HG03066 (cell line): ENCODE results near the gene PLCL2.

ENCODE experiments used
- ATAC-seq: cut with Tn5 transposase; IDR thresholded peaks from one replicate; pipeline ENCODE4 v1.9.1; 2021; ENCODE audit warnings: low read depth; ENCODE audit not compliant: unreplicated experiment

PLCL2 gene

DNA sequence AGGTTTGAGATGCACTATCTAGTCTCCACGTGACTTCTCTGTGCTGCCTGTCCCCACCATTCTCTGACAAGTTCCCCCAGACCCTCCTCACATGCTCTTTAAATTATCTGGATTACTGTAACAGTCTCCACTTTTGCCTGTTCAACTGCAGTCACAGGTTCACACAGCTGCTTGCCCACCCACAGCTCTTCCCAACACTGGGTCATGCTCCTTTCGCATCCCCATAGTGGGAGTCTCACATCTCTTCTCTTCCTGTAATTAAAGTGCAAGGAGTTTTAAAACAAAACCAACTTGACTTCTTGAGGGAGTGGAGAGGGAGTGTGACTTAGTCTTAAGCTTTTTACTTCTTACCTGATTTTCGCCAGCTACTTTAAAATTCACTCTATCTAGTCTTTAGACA, 178.8 kb downstream of the PLCL2 start:
- ATAC-seq, result no peak

DNA sequence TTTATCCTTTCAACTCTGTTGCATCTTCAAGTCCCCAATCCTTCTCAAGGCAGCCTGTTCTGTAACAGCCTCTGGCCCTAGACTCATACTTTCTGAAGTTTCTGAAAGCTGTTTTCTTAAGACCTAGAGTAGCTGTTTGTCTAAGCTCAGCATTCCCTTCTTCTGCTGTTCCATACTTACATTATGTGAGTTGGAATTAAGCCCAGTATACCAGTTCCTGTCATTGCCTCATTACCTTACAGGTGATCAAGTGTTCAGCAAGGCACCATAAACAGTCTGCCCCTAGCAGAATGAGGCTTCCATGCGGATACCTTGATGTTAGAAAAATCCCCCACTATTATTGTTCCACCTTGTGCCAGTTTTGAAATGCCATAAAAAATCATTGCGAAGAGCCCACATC, 180.6 kb downstream of the PLCL2 start:
- ATAC-seq, result no peak

DNA sequence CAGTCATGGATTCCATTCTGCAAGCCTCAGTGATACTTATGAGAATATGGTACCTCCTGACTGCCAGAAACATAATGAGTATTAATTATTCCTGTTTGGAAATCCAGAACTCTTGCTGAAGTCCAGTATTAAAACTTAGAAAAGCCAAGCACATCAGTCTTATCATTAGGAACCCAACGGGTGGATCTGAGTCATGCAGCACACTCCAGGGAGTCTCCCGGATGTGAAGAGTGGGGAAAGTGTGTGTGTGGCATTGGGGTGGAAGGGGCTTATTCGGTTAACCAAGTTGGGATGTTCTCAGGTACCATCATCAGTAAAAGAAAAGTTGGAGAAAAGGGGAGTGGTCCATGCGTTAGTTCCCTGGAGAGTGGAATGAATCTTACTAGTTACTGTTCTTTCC, 181.1 kb downstream of the PLCL2 start:
- no peak for ATAC-seq

DNA sequence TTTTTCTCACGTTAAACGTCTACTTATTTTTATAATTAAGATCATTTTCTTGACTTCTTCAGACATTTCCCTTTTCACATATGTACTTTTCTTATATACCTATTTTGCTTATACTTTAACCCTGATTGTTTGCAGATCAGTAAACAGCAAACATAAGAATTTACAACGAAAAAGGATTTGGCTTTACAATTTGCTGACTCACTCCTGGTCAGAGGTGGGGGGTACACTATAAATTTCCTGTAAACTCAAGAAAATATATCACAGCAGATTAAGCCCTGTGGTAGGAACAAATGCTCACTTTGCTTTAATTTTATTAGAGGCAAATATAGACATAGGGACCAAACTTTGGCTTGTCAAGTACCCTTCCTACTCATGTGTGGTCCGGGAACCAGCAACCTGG, 185.0 kb downstream of the PLCL2 start:
- ATAC-seq, result no peak

DNA sequence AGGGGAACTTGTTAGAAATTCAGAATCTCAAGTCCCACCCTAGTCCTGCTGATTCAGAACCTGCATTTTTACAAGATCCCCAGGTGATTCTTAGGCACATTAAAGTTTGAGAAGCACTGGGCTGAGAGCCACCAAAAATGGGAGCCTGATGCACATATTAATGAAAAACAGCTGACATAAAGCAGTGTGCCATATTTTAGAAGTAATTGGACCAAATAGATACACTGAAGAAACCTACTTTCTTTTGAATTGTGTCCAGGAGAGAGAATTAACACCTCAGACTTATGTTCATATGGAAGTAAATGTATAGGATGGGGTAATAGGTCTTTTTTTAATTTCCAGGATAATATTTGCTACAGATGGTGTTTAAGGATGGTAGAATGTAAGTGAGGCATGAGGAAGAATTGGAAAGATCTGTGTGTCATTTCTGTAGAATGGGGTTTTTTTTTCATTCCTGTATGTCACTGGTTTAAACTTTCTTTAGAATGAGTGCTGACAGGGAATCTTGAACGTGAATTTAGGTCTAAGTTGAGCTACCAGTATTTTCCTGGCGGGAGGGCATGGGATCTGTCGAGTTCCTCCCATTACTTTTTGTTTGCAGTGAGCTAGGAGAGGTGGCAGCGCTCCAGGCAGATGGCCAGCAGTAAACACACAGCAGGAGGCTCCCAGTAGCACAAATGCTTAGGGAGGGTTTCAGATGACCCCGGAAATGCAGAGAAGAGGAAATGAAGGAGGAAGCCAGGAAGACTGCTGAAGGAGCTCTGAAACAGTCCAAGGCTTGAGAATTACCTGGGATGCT, 185.6 kb downstream of the PLCL2 start:
- ATAC-seq, result no peak

DNA sequence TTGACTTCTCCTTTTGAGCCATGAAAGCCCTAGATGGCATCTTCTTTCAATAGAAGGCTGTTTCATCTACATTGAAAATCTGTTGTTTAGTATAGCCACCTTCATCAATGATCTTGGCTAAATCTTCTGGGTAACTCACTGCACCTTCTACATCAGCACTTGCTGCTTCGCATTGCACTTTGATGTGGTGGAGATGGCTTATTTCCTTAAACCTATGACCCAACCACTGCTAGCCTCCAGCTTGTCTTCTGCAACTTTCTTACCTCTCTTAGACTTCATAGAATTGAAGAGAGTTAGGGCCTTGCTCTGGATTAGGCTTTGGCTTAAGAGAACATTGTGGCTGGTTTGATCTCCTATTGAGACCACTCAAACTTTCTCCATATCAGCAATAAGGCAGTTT, 189.8 kb downstream of the PLCL2 start:
- no peak for ATAC-seq

DNA sequence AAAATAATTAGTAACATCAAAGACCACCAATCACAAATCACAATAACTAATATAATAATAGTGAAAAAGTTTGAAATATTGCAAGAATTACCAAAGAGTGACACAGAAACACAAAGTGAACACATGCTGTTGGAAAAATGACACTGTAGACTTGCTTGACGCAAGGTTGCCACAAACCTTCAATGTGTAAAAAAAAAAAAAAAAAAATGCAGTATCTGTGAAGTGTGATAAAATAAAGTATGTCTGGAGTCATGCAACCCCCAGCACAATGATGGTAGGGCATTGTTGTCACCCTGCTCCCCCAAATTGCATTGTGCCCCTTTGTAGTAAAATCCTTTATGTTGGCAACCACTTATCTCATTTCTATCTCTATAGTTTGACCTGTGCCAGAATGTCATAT, 190.6 kb downstream of the PLCL2 start:
- ATAC-seq, result no peak

DNA sequence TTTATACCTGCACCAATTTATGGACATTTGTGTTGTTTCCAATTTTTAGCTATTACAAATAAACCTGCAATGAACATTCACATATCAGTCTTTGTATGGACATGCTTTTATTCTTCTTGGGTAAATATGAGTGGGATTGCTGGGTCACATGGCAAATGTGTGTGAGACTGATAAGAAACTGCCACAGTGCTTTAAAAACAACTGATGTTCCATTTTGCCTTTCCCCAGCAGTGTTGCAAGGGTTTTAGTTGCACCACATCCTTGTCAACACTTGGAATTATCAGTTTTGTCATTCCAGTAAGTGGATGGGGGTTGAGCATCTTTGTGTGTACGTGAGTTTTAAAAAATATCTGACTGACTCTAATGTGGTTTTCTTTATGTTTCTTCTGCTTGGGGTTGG, 191.2 kb downstream of the PLCL2 start:
- ATAC-seq, result no peak

DNA sequence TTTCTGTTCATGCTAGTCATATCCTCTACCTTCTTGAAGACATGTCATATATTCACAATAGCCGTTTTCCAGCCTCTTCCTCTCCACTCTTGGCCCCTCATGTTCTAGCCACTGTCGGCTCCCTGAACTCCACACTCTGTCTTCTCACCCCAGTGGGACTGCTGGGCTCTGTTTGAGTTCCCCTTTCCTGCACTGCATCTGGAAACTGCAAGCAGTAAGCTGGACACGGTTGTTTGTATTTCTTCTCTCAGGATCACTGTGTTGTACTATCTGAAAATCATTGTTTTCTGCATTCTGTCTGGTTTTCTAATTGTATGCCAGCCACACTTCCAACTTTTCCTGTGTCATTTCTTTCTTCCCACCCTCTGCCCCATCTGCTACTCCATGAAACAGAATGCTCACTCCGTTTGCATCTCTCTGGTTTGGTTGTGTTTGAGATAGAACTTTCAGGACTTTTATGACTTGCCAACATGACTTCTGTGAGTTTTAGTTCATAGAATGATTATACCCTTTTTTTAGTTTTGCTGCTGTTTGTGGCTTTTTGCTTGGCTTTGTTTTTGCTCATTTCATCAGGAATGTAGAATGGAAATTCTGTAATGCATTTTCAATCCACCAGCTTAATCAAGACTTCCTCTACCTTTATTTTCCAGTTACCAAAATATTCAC, 192.3 kb downstream of the PLCL2 start:
- ATAC-seq, result no peak

DNA sequence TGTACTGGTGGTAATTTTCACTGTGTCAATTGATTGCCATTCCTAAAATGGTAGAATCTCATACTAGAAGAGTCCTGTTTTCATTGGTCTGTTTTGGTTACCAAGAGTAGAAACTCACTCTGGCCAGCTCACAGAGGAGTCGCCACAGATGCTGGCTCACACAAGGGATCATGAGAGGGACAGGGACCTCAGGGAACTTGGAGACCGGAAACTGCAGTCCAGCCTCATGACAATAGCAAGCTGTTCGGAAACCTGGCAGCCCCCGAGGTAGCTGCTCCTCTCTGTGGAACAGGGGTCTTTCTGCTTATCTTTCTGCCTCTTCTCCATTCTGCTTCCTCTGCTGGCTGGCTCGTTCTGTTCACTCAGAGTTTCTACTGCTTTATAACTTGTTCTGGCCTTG, 192.9 kb downstream of the PLCL2 start:
- ATAC-seq, result no peak

DNA sequence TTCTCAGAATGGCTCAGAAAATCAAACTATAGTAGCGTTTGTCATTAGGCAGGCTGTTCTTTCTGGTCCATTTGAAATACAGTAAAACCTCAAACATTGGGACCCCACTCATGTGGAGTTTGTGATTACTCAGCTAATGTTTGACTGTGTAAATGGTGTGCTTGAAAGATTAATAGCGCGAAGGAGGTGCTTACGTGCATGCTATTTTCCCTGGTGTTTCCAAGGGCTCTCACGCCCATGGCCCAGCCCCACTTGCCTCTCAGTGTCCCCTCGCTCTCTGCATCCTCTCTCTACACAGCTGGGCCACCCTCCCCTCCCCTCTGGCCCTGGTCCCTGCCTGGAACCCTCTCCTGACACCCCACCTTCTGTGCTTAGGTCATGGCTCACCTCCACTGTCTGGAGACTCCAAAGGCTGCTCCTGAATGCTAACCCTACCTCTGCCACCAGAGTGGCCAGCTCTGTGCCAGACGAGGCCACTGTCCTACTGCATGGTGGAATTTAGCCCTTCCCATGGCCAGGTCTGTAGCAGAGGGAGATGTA, 194.2 kb downstream of the PLCL2 start:
- no peak for ATAC-seq

DNA sequence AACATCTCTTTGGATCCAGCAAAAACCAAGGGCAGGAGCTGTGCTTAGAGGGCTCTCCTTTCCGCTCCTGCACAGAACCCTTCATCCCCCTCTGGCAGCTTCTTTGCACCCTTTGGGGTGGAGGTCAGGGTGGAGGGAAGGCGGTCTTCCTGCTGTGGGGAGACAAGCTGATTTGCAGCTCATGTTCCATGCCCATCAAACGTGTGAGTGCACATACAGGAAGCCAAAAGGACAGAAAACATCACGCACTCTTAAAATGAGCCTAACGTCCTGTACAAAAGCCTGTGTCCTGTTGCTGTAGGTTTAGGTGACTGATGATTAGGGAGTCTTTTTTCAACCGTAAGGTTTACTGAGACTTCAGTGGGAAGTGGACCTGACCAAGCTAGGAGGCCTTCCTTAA, 195.2 kb downstream of the PLCL2 start:
- no peak for ATAC-seq

DNA sequence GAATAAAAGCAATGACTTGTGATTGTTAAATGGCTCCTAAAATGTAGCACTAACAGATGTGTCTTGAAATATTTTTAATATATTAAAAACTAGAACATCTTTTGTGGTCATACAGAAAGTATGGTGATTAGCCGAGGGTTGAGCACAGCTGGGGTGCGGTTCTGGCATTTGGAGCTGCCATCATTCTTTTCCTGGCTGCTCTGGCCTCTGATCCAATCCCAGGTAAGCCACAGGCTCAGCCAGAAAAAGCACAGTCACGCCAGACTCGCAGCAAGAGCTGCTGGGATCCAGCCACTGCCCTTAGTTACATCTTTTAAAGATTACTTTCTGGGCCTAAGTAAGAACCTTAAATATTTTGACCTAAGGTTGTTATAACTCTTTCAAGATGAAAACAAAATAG, 196.8 kb downstream of the PLCL2 start:
- ATAC-seq, result no peak

DNA sequence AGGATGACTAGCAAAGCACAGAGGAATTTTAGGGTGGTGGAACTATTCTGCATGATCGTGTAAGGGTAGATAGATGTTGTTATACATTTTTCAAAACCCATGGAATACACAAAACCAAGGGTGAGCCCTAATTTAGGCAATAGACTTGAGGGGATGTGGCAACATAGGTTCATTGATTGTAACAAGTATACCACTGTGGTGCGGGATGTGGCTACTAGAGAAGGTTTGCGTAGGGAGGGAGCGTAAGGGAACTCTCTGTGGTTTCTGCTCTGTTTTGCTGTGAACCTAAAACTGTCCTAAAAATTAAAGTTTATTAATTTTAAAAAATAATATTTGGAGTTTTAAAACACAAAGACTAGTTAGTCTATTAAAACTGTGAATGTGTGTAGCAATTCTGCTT, 202.8 kb downstream of the PLCL2 start:
- ATAC-seq, result no peak

DNA sequence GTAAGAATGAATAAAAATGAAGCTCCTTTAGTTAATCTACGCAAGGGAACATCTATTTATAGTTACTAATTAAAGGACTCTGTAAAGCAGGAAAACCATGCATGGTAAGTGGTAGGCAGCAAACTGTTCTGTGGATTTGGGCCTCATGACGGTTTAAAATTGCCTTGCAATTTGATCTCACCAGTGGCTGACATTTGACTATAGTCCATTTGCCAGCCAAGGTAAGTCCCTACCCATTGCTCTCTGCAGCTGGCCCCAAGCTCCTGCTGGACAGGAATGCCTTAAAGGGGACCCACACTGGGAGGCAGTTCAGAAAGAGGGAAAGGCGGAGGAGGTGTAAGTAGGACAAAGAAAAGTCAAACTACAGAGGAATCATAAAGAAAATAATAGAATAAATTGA, 203.3 kb downstream of the PLCL2 start:
- ATAC-seq, result no peak

DNA sequence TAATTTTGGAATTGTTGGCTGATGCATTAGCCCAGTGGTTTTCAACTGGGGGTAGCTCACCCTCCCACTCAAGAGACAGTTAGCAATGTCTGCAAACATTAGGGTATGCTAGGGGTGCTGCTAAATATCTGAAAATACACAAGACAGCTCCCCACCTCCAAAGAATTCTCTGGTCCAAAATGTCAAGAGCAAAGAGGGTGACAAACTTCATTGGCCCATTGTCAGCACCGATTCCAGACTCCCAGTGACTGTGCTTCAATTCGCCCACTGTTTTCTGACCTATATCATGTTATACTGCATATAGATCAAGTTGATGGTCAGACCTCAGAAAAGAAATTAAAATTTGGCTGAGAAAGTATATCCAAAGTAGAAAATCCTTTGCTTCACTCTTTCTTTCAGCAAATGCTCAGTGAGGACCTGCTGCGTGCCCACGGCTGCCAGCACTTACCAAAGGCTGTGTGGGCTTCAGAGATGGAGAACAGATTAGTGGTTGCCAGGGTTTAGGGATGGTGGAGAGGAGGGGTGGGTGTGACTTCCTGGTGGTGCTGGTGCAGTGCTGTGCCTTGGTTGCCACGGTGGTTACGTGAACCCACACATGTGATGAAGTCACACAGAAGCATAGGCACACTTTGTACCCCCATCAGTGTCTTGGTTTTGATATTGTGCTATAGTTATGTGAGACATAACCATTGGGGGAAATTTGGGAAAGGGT, 204.0 kb downstream of the PLCL2 start:
- ATAC-seq, result no peak

DNA sequence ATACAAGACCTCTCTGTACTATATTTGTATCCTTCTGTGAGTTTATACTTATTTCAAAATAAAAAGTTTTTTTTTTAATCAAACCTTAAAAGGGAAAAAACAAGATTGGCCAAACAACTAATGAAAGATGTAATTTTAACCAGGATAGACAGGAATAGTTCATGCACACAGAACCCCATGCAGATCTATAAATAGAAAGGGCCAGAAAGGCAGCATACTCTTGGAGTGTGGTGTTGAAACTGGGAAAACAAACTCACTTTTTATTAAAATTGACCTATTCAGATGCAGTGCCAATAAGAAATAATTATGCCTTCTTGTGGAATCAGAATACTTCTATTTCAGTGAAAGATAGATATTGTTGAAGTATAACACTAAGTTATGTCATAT, 204.6 kb downstream of the PLCL2 start:
- ATAC-seq, result no peak

DNA sequence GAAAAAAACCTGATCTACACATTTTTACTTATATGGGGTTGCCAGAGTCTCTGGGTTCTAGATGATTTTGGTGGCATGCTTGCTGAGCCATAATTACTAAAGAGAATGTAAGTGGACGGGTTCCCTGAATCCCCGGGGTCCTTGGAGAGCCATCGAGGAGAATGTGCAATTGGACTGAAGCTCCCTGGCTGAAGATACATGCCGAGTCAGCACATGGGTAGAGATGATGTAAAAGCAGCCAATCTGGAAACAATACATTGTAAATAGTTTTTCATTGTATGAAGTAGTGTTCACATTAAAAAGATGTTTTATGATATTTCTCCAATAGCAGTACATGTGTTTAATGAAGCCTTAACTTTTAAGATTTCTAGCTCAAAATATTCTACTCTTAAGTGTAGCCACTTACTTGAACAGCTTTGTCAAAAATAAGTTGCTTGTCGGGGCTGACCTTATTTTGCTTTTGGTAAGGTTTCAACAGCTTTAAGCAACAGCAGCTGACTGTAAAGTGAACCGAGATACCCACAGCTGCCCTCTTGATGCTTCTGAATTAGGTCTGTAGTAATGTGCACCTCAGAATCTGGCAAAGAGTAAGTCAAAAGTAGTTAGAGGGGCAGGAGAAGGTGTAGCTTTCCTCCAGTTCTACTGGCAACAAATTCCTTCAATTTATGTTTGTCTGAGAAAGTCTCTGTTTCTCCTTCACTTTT, 205.7 kb downstream of the PLCL2 start:
- no peak for ATAC-seq

DNA sequence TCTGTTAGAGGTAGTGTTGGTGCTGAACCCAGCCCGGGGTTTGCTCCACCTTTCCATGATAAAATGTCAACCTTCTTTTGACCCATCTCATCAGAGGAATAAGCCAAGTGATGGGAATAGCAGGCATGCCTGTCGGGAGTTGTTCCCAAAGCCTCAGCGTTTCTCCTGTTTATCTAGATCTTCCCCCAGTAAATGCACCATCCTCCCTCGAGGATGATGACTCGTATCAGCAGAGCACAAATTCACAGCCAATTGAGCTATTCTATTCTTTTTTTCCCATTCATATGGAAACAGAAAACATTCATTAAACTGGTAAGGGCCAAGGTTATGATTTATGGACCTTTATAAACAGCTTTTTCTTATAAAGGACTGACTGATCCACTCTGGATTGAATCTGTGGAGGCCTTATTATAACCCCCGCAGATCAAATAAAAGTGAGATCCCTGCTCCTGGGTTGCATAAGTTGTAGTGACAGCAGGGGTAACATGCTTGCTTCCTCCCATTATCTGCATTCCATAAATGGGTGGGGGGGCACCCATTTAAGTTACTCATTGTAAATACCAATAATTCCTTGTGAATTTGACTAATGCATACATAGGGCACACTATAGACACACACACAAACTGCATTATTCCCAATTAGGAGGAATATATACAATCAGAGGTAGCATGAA, 207.3 kb downstream of the PLCL2 start:
- ATAC-seq, result no peak

DNA sequence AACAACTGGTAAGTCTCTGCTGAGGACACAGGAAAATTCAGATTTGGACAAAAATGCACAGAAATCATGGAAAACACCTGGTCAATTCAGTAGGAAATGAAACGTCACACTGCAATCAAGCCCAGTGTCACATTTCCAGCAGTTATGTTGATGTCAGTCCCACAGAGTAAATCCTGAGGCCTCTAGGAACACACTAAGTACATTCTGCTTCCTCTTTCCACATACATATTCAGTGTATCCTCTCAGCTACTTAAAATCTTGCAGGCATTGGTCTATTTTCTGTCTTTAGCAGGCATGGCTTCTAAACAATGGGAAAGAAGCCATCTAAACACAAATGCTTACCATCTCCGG, 207.8 kb downstream of the PLCL2 start:
- ATAC-seq, result no peak
